Ecto neural progenitor cell (in vitro differentiated cells): Measurements from ENCODE around the gene ANKS6.
A peak's percentile ranks its signal among the peaks of the same experiment; 100 is the strongest.

Experiments
- DNase-seq: peaks from one replicate; pipeline ENCODE4 v3.0.0-alpha.2; 2018; ENCODE audit warnings: low spot score

Gene ANKS6

GRCh38 chr9:98738741-98739140 is 57.6 kb downstream of the ANKS6 start:
- DNase-seq = no peak

DNA sequence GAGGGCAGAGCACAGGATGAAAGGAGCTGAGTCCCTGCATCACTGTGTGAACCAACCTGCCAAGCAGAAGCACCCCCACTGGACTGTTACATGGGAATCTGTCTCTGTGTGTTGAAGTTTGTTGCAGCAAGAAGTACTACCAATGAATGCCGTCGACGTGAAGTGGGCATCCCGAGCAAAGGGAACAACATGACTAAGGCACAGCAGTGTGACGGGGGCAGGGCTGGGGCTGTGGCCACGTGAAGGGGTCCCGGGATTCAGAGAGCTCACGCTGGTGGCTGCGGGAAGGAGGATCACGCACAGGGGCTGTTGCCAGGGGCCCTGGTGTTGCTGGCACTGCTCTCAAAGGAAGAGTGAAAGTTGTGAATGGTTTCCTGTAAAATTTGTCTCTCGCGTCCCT is 60.1 kb downstream of the ANKS6 start:
- no peak for DNase-seq

GRCh38 chr9:98732801-98733200 is 63.6 kb downstream of the ANKS6 start:
- DNase-seq = no peak

DNA sequence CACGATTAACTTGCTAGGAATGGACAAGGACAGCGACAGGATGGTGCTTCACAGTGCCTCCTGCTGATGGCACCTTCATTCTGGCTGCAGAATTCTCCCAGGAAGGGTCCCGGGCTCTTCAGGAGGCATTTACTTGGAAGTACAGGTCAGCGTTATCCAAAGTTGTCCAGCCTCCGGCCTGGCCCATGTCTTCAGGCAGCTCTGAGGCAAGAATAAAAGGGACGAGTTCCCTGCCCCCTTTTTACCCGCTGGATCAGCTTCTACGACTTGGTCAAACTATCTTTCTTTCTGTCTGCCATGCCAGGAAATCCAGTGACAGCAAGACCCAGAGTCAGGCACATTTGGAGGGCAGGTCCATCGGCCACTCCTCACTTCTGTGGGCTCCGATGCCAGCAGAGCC is 64.3 kb downstream of the ANKS6 start:
- no peak for DNase-seq

- no peak for DNase-seq
Observed at GRCh38 chr9:98730871-98731270, 65.5 kb downstream of the ANKS6 start.

DNA sequence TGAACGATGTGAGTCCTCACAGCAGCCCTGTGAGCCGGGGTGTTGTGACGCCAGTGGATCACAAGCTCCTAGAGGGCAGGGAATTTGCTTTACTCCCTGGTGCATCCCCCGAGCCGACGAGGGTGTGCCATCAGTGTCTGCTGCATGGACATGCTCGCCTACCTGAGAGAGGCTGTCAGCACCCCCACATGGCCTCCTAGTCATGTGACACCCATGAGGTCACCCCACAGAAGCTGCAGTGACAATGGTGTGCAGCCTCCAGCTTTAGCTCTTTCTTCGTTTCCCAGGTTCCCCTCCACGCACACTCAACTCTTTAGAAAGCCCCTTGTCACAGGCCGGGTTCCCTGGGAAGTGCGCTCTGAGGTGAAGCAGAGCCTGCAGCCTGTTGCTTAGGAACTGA is 67.9 kb downstream of the ANKS6 start:
- DNase-seq = no peak

DNA sequence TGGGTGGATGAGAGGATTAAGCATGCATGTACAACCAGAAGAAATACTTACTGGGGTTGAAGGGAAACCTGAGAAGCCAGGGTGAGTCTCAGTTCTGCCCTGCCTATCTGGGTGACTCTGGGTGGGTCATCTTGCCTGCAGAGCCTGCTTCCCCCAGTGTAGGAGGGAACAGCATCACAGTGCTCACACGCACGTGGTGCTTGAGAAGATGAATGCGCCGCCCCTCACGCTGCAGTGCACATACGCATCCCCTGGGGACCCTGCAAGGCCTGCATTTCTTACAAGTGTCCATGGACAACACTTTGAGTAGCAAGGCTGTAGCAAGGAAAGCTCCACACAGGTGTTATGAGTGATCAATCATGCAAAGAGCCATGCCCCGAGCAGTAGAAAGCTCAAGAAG is 68.9 kb downstream of the ANKS6 start:
- DNase-seq = no peak

DNA sequence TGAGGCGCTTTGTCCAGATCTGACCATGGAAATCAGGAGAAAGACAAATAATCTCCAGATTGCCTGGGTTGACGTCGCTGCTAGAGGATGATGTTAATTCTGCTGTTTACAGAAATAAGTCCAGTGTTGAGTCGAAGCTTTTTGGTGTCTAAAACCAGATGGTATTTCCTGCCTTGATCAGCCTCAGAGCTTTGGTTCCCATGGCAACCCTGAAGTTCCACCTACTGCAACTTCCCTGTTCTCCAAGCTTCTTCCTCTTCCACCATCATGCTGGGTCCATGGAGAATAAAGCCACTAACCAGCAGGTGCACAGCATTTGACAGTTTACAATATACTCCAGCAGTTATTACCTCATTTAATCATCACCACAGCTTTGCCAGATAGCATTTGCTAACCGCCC is 69.6 kb downstream of the ANKS6 start:
- DNase-seq = no peak

DNA sequence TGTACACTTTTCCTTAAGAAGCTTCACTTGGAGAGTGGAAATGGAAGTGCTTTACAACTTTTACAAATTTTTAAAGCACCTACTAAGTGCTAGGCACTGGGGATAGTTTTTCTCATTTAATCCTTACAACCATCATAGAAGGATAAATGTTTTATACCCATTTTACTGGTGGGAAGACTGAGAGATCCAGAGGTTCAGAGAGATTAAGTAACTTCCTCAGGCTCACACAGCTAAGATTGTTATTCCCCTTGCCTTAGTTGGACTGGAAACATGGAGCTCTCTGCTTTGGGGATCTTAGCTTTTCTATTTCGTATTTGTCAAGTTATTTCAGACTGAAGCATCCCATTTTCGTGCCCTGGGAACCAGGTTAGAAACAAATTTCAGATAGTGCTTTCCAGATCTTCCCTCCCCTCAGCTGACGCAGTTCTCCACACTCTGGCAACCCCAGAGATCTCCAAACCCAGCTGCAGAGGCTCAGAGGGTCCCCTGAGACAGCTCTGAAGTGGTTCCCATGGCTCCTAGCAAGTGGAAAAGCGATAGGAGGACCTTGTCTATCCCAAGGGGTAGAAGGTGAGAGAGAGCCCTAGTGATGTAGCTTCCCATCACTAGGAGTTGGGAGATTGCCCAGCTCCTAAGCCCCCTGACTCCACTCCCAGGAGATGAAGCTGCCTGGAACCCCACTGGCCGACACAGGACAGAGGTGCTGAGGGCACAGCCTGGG is 71.4 kb downstream of the ANKS6 start:
- no peak for DNase-seq

GRCh38 chr9:98721643-98722042 is 74.7 kb downstream of the ANKS6 start:
- DNase-seq = no peak

DNA sequence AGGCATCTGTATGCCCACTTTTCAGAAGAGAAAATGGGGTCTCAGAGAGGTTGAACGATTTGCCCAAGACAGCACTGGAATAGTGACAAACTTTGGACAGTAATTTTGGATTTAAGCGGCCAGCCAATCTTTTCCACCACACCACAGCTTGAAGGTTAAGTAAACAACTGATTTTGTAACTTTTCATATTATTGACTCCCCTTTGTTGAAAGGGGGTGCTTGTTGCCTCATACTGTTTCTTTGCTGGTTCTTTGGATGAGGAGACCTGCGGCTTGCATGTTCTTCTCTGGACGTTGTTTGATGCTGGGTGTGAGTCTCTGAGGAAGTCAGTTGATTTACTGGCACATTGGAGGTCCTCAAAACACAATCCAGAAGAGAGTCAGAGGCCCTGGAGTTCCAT is 76.0 kb downstream of the ANKS6 start:
- DNase-seq = no peak

GRCh38 chr9:98719055-98719454 is 77.3 kb downstream of the ANKS6 start:
- no peak for DNase-seq

GRCh38 chr9:98714833-98715232 is 81.5 kb downstream of the ANKS6 start:
- no peak for DNase-seq

DNA sequence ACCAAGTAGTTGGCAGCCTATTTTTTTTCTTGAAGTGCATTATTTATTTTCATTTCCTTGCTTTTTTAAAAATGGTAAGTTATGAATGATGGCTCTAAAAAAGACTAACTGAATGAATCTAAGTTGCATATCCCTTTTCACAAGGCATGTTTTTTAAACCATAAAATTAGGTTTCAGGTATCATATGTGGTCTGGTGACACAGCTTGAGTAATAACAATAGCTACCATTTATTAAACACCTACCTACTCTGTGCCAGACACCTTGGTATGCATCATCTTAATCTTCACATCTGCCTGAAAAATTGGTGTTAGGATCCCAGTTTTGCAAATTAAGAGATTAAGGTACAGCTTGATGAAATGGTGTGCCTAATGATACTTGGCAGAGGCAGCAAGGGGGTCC is 83.4 kb downstream of the ANKS6 start:
- DNase-seq = no peak

DNA sequence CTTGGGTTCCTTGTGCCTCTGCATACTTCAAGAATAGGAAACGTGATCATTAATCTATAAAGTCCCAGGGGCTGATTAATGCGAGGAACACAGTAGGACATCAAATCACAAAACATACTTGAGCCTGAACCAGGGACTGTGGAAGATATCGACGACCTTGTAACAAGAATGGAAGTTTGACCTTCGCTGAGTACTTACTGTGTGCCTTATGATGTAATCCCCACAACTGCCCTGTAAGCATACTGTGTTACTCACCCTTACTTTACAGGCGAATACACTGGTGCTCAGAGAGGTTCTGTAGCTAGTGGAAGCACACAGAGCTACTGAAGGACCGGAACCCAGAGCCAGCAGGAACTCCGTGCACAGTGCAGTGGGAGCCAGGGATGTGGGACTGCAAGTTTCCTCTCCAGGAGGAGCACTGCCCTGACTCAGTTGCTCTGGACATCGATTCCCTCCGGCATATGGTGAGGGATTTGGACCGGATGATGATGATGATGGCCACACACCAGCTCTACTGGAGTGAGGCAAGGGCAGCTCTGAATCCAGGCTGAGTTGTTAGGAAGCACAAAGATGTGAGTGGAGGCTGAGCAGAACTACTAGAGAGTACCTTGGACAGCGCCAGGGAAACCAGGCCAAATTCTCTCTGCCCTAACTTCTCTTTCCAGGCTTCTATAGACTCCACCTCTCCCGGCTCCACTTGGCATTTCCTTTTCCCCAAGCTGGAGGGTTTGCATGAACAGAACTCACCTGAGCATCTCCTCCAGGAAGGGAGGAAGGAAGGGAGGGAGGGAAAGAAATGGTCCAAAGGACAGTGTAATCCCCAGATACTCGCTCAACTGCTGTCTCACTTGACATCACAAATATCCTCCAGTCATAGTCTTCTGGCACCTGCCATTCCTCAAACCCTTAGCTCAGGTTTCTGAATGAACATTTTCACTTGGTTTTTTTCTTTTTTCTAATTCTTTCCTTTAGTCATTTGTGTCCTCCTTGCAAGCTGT is 86.1 kb downstream of the ANKS6 start:
- DNase-seq = peak; percentile 58

- DNase-seq = peak; percentile 63
Observed at GRCh38 chr9:98708933-98709911, 87.1 kb downstream of the ANKS6 start, which contains the start of gene GABBR2. Gene GABBR2, minus strand, starts transcription at chr9:98708935. Its CDS starts 198 bp downstream, at chr9:98708737.

DNA sequence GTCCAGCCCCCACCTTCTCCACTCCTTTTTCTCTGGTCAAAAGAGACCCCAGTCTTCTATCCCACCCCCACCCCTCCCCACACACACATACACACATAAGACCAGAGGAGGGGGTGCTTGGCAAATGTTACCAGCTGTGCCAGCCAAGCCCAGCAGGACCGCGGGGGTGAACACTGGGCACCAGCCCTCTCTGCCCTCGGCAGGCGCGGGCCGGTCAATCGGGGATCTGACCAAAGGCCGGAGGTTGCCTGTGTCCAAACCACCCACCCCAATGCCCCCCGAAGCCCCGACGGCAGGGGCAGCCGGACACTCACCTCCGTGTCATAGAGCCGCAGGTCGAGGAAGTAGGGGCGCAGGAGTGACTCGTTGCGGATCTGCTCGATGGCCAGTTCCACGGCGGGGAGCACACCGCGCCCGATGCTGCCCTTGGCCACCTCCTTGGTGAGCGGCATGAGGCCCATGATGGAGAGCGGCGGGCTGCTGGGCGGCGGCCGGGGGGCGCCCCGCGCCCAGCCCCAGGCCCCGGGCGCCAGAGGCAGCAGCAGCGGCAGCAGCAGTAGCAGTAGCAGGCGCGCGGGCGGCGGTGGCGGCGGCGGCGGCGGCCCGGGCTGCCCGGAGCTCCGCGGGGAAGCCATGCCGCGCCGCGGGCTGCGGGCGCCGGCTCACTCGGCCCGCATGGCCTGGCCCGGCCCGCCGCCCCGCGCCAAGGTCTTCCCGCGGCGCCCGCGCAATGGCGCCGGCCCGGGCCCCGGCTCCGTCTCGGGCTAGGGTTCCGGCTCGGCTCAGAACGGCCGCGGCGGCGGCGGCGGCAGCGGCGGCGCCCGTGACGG is 88.0 kb downstream of the ANKS6 start:
- DNase-seq = peak; percentile 57

DNA sequence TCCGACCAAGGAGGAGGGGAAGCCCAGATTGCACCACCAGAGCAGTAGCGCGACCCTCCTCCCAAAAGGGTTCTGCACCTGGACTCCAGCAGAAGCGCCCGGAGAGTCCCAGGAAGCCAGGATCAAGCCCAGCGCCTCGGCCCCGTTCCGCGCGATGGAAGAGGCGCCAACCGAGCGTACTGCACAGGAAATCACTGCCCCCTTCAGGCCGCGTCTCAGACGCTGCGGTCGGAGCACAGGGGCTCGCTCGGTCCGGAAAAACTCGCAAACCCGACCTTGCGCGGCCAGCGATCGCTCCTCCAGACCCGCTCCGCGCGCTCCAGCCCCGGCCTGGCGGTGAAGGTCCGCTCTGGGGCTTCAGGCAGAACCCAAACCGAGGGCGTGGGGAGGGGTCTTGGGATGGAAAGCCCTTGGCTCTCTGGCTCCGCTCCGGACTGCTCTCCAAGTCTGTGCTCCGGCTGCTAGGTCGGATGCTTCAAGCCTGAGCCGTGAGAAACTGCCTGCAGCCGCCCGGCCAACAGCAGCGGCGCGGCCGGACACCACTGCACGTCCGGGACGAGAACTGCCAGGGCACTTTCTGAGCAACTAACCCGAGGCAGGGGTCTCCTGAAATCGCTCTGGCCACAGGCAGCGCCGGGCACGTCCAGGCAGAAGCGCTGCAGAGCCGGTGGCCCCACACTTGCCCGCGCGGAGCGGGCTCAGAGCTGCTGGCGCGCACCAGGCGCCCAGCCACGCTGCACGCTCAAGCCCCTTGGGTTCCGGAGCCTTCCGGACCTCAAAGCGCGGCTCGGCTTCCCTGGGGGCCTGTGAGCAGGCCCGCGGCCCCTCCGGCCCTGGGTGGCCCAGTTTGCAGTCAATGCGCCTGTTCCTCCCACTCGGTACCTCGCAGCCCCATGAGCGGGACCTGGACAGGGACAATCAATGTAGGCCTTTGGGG is 88.9 kb downstream of the ANKS6 start:
- DNase-seq = peak; percentile 88

DNA sequence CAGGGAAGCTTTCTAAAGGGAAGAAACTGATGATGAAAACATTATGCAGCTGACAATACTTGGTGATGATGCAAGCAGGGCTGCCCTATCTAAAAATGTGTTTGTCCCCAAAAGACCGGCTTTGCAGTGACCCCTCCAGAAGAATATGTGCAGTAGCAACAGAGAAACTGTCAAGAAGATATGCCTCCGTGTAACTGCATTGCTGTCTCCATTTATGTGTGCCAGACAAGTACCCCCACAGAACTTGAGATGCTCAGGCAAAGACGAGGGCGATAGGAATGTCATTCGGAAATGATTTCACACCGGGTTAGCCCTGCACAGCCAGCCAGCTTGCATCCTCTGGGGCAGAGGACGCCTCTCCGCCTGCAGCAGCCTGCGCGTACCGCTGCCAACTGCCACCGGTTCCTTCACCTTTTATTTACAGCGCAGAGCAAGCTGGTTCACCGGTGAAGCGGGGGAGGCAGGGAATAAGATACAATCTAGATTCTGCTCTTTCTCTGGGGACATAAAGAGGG is 89.6 kb downstream of the ANKS6 start:
- DNase-seq = no peak
